ENCODE measurements around the gene CYTIP.

CYTIP gene

GRCh38 chr2:157447031-157447430 is 3.1 kb upstream of the CYTIP start:
- no peak for DNase-seq (ENCODE audit: low read depth)
- no peak overlapping the region for H3K4me3 ChIP-seq (ENCODE audit: low read depth, low read length)
- TF ChIP-seq, protein P1, sequence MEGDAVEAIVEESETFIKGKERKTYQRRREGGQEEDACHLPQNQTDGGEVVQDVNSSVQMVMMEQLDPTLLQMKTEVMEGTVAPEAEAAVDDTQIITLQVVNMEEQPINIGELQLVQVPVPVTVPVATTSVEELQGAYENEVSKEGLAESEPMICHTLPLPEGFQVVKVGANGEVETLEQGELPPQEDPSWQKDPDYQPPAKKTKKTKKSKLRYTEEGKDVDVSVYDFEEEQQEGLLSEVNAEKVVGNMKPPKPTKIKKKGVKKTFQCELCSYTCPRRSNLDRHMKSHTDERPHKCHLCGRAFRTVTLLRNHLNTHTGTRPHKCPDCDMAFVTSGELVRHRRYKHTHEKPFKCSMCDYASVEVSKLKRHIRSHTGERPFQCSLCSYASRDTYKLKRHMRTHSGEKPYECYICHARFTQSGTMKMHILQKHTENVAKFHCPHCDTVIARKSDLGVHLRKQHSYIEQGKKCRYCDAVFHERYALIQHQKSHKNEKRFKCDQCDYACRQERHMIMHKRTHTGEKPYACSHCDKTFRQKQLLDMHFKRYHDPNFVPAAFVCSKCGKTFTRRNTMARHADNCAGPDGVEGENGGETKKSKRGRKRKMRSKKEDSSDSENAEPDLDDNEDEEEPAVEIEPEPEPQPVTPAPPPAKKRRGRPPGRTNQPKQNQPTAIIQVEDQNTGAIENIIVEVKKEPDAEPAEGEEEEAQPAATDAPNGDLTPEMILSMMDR (IDR thresholded peaks at IDR 0.05; ENCODE audit: low read depth, low read length, missing control alignments), result no peak

- DNase-seq (ENCODE audit: low read depth), result peak; percentile 67
- H3K4me3 ChIP-seq (ENCODE audit: low read depth, low read length), result peak overlapping the region; percentile 56
- TF ChIP-seq, protein P1 (IDR thresholded peaks at IDR 0.05; ENCODE audit: low read depth, low read length, missing control alignments), result no peak
Measured at GRCh38 chr2:157444641-157445040, 752 bp upstream of the CYTIP start.

DNA sequence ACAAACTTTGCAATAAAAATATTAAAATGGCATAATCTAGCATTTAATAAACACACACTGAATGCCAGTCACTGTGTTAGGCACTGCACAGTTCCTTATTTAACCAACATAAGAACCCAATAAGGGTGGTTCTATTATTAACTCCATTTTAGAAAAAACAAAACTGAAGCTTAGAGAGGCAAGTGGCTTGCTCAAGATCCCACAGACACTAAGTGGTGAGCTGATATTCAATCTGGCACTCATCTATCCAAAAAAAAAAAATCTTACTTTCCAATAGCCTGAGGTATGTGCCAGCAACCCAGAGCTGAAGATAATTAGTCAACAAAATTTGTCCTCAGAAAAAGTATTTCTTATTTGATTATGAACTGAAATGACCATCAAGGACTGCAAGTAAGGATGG is 799 bp downstream of the CYTIP start:
- TF ChIP-seq, protein P1 (IDR thresholded peaks at IDR 0.05; ENCODE audit: low read depth, low read length, missing control alignments), result no peak
- DNase-seq (ENCODE audit: low read depth), result no peak
- H3K4me3 ChIP-seq (ENCODE audit: low read depth, low read length), result peak overlapping the region; percentile 56

DNA sequence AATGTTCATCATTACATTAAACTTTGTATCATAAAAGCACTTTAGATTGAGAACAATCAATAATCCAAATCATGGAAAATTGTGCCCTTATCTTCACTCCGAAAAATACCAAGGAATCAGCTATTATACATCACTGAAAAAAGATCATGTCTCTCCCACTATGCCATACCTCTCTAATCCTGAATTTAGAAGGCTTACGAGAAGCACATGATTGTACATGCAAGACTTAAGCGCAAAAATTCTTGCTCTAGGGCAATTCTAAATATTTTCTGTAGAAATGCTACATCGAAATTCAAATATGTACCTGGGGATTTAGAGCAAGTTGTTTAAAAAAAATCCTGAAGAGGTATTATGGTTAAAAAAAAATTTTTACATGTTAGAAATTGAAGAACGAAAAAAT is 1.3 kb downstream of the CYTIP start:
- DNase-seq (ENCODE audit: low read depth), result no peak
- TF ChIP-seq, protein P1 (IDR thresholded peaks at IDR 0.05; ENCODE audit: low read depth, low read length, missing control alignments), result no peak
- H3K4me3 ChIP-seq (ENCODE audit: low read depth, low read length), result peak overlapping the region; percentile 56

GRCh38 chr2:157442191-157442590 is 1.7 kb downstream of the CYTIP start:
- no peak for DNase-seq (ENCODE audit: low read depth)
- TF ChIP-seq, protein P1 (IDR thresholded peaks at IDR 0.05; ENCODE audit: low read depth, low read length, missing control alignments), result no peak
- H3K4me3 ChIP-seq (ENCODE audit: low read depth, low read length), result peak overlapping the region; percentile 56

- TF ChIP-seq, protein P1 (IDR thresholded peaks at IDR 0.05; ENCODE audit: low read depth, low read length, missing control alignments), result no peak
- H3K4me3 ChIP-seq (ENCODE audit: low read depth, low read length), result peak overlapping the region; percentile 56
- peak; percentile 77 for DNase-seq (ENCODE audit: low read depth)
Measured at GRCh38 chr2:157441072-157441454, 2.8 kb downstream of the CYTIP start.

DNA sequence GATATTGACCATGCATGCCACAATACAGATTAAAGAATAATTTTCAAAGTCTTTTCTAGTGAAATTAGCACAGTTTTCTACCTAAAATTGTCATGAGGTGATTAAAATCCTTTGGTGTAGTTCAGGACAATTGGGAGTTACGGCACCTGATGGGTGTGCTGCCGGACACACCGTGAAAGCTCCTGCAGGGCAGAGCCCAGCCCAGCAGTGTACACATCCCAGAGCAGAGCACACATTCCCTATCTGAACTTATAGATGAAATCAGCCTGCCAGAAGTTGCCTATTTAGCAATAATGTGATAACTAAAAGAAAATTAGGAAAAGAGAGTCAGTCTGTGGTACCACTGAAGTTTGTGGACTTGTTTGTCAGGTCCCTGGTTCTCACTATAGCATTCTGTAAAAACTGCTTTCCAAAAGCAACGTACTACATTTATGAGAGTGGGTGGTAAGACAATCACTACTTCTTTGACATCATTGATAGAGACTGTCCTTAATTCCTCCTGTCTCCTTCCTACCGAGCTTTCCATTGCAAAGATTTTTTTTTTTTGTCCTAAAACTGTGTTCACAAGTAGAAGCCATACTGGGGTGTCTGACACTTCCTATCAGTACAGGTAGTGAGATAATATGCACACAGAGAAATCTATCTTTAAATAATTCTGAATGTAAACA is 3.4 kb downstream of the CYTIP start:
- TF ChIP-seq, protein P1 (IDR thresholded peaks at IDR 0.05; ENCODE audit: low read depth, low read length, missing control alignments), result no peak
- DNase-seq (ENCODE audit: low read depth), result no peak
- peak overlapping the region; percentile 56 for H3K4me3 ChIP-seq (ENCODE audit: low read depth, low read length)
